Measurements from ENCODE around the gene ACBD6.

Gene ACBD6

GRCh38 chr1:180310095-180310494, 192.3 kb downstream of the ACBD6 start:
- H3K27me3 ChIP-seq (ENCODE audit: insufficient read depth, poor library complexity, severe bottlenecking): no peaks in the 10 kb centered on the region
- peak in 1 of 2 experiments; percentile 30 for DNase-seq (ENCODE audit: low read depth in 1 of 2, low spot score in 1 of 2)
- no peak overlapping the region for H3K4me3 ChIP-seq (replicated peaks; ENCODE audit: insufficient read depth, low read length)
- TF ChIP-seq, protein P1, sequence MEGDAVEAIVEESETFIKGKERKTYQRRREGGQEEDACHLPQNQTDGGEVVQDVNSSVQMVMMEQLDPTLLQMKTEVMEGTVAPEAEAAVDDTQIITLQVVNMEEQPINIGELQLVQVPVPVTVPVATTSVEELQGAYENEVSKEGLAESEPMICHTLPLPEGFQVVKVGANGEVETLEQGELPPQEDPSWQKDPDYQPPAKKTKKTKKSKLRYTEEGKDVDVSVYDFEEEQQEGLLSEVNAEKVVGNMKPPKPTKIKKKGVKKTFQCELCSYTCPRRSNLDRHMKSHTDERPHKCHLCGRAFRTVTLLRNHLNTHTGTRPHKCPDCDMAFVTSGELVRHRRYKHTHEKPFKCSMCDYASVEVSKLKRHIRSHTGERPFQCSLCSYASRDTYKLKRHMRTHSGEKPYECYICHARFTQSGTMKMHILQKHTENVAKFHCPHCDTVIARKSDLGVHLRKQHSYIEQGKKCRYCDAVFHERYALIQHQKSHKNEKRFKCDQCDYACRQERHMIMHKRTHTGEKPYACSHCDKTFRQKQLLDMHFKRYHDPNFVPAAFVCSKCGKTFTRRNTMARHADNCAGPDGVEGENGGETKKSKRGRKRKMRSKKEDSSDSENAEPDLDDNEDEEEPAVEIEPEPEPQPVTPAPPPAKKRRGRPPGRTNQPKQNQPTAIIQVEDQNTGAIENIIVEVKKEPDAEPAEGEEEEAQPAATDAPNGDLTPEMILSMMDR (IDR thresholded peaks at IDR 0.05; ENCODE audit: insufficient read depth, low read length): no peak
- TF ChIP-seq GABPA (IDR thresholded peaks at IDR 0.05; ENCODE audit: low read depth) (no peak), SPI1 (IDR thresholded peaks at IDR 0.05; ENCODE audit: borderline replicate concordance, low read depth) (no peak), REST (IDR thresholded peaks at IDR 0.05; ENCODE audit: insufficient replicate concordance, low read depth) (no peak), POLR2AphosphoS5 (IDR thresholded peaks at IDR 0.05; ENCODE audit: low read depth) (no peak)
- no peak overlapping the region for H3K27ac ChIP-seq (replicated peaks)

- Histone ChIP-seq H3K27me3 (ENCODE audit: insufficient read depth, poor library complexity, severe bottlenecking) (no peaks in the 10 kb centered on the region), H3K4me3 (replicated peaks; ENCODE audit: insufficient read depth, low read length) (no peak overlapping the region), H3K27ac (replicated peaks) (no peak overlapping the region)
- TF ChIP-seq SPI1 (IDR thresholded peaks at IDR 0.05; ENCODE audit: borderline replicate concordance, low read depth) (no peak), REST (IDR thresholded peaks at IDR 0.05; ENCODE audit: insufficient replicate concordance, low read depth) (no peak), POLR2AphosphoS5 (IDR thresholded peaks at IDR 0.05; ENCODE audit: low read depth) (no peak), GABPA (IDR thresholded peaks at IDR 0.05; ENCODE audit: low read depth) (no peak)
- TF ChIP-seq, protein P1 (IDR thresholded peaks at IDR 0.05; ENCODE audit: insufficient read depth, low read length): no peak
- no peak for DNase-seq (ENCODE audit: low read depth in 1 of 2, low spot score in 1 of 2)
Measured at GRCh38 chr1:180309338-180309737, 193.0 kb downstream of the ACBD6 start.

DNA sequence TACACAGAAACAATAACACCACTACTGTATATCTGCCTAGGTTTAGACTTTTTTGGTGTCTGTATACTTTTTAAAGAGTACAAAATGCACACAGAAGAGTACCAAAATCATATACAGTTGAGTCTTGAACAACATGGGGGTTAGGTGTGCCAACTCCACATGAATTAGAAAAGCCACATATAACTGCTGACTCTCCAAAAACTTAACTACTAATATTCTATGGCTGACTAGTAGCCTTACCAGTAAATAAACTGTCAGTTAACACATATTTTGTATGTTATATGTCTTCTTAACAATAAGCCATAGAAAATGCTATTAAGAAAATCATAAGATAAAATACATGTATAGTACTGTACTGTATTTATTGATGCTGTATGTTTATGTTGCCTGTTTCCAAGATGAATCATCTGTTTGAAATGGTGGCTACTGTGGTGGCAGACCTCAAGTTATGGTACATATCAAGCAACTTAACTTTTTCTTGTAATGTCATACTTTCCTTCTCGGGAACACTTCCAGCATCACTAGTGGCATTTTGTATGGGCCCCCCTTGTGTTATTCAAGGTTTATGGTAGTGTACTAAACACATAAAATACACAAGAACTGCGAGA, 201.1 kb downstream of the ACBD6 start:
- Histone ChIP-seq H3K4me3 (replicated peaks; ENCODE audit: insufficient read depth, low read length) (no peak overlapping the region), H3K27ac (replicated peaks) (no peak overlapping the region), H3K27me3 (ENCODE audit: insufficient read depth, poor library complexity, severe bottlenecking) (no peaks in the 10 kb centered on the region)
- TF ChIP-seq SPI1 (IDR thresholded peaks at IDR 0.05; ENCODE audit: borderline replicate concordance, low read depth) (no peak), REST (IDR thresholded peaks at IDR 0.05; ENCODE audit: insufficient replicate concordance, low read depth) (no peak)
- TF ChIP-seq, protein P1 (IDR thresholded peaks at IDR 0.05; ENCODE audit: insufficient read depth, low read length): no peak
- no peak for DNase-seq (ENCODE audit: low read depth in 1 of 2, low spot score in 1 of 2)
